Non-pigmented ciliary epithelial cell (primary cell): ENCODE data around the gene PLK4.
"Not testable (repeated sequence)": the region's sequence is repeated elsewhere in the genome, so short reads cannot be mapped to it uniquely, and the experiment has no call there.

ENCODE experiments used
- DNase-seq: peaks from one replicate; pipeline ENCODE4 v3.0.0-alpha.2; 2010; ENCODE audit warnings: low read depth

The PLK4 gene

DNA sequence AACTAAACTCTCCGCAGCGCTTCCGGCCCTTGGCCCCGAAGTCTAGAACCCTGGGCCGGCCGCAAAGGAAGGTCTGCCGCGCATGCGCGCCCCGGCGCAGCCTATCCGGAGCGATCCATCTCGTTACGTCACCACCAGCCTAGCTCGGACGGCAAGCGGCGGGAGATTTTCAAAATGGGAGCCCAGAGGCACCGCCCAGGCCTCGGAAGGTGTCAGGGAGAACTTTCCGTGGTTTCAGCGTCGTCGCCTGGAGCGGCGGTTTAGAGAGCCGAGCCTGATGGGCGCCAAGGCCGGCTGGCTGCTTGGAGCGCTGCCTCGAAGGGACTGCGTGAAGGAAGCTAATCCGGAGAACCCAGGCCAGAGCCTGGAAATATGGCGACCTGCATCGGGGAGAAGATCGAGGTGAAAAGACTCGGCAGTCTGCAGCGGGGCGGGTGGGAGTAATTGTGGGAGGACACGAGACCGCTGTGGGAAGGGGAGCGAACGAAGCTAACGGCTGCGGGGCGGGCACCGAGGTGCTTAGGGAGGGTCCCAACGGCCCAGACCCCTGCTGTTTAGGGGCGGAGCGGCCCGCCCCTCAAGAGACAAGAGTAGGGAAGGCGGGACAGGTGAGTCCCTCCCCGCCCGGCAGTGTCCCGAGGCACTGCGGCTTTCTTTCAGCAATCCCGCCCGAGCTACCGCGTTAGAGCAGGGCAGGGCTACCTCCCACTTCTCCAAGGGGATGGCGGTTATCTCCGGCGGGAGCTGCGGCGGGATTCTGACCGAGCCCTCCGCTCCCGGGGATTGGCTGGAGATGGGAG is at the start of gene PLK4:
TSS of gene PLK4 (plus strand) at position 131 of the 800 bp plus-strand sequence. CDS start at position 373, 242 bp downstream.
- peak; percentile 67 for DNase-seq

DNA sequence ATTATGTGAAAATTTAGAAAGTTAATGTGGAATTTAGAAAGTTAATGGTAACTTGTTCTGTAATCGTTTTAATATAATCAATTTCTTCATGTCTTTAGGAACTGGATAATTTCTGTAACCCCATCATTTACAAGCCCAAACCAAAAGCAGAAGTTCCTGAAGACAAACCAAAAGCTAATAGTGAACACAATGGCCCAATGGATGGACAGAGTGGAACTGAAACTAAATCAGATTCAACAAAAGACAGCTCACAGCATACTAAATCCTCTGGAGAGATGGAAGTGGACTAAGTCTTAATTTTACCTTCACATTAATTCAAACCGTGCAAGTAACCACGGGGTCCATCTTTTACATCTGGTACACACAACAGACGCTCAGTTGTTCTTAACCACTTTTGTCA is 48.1 kb upstream of the PLK4 start:
- no peak for DNase-seq

DNA sequence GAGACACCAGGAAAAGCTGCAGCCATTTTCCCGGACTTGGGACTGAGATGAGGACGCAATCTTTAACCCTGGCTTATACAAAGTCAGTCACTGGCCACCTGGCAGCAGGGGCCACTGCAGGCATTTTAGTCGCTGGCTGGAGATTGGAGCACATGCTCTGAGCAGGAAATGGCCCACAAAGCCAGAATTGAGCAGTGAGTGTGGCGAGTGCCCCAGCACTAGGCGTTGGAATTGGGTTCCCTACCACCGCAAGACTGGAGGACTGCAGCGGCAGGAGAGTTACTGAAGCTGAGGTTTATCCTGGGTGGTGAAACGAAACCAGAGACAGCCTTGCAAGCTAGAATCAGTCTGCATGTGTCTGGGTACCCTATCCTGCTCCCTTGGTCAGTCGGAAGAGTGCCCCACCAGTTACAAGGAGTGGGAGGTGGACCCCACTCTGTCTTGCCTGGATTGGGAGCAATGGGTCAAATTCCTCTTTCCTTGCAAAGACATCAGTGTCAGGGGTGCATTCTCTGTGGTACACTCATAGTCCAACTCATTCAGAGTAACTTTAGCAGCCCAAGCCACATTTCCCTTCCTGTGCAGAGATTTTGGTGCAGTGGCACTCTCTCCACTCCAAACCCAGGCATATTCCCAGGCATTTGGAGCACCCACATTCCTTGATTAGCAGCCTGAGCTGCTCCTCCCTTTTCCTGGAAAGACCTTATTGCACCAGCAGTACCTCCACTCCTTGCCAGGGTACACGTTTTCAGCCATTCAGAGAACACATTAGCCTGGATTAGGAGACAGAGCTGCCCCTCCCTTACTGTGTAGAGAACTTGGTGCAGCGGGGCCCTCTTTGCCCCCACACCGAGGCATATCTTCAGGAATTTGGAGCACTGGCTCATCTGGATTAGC is 36.7 kb upstream of the PLK4 start:
- no peak for DNase-seq

DNA sequence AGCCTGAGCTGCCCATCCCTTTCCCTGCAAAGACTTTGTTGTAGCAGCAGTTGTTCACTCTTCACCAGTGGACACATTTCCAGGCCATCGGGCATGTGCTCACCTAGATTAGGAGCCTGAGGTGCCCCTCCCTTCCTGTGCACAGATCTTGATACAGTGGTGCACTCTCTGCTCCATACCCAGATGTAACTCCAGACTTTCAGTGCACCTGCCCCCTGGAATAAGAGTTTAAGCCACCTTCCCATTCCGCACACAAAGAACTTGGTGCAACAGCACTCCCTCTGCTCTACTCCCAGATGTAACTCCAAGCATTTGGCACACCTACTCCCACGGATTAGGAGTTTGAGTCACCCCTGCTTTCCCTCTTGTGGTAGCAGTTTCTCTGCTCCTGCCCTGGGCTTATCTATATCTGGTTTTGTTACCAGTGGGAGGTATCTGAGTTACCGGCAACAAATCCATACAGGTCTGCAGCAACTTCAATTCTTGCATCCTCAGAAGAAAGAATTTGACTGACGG is 36.0 kb upstream of the PLK4 start:
- no peak for DNase-seq

DNA sequence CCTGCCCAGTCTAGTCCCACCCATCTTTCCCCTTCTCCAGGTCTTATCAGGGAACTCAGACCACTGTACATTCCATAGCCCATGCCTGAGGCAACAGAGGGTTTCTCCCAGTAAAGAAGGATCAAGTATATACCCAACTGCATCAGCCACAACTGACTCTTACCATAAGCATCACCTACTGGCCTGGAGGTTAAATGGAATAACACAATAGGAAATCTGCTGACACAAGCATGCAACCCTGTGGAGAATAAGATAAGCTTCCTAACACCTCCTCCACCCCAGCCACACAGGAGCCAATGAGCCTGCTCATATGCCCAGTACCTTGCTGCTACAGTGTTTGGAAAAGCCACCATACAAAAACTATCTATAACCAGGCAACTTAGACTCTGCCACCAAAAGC is 34.6 kb upstream of the PLK4 start:
- DNase-seq, result no peak

DNA sequence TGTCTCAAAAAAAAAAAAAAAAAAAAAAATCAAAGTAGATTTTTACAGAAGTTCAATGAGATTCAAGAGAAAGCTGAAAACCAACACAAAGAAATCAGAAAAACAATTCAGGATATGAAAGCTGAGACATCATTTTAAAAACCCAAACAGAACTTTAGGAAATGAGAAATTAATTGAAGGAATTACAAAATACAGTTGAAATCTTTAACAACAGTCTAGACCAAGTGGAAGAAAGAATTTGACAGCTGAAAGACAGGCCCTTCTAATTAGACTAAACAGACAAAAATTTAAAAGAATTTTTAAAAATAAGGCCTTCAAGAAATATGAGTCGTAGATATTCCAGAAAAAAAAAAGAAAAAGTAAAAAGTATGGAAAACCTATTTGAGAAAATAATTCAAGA is 33.9 kb upstream of the PLK4 start:
- no peak for DNase-seq

DNA sequence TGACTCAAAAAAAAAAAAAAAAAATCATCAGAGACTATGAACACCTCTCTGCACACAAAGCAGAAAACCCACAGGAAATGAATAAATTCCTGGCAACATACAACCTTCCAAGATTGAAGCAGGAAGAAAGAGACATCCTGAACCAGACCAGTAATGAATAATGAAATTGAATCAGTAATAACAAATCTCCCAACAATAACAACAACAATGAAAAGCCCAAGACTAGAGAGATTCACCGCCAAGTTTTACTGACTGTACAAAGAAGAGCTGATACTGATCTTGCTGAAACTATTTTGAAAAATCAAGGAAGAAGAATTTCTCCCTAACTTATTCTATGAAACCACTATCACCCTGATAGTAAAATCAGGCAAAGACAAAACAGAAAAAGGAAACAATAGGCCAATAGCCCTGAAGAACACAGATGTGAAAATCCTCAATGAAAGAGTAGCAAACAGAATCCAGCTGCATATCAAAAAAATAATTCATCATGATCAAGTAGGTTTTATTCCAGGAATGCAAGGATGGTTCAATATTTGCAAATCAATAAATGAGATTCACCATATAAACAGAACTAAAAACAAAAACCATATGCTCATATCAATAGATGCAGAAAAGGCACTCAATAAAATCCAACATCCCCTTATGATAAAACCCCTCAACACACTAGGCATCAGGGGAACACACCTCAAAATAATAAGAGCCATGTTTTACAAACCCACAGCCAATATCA is 31.0 kb upstream of the PLK4 start:
- no peak for DNase-seq

DNA sequence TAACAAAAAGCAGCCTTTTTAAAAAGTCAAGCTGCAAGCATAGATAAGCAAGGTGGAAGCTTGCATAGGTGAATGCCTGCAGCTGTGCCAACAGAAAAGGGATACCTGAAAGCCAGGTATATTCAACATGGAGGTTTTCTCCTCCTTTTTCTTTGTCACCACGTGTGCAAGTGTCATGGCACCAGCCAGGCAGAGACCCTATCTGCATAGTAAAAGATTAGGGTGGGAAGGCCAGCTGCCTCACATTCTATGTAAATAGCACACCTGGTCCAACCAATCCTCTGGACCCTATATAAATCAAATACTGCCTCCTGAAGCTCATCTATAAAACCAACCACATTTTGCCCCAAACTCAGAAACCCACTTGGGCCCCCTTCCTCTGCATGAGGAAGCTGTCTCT is 28.0 kb upstream of the PLK4 start:
- no peak for DNase-seq

DNA sequence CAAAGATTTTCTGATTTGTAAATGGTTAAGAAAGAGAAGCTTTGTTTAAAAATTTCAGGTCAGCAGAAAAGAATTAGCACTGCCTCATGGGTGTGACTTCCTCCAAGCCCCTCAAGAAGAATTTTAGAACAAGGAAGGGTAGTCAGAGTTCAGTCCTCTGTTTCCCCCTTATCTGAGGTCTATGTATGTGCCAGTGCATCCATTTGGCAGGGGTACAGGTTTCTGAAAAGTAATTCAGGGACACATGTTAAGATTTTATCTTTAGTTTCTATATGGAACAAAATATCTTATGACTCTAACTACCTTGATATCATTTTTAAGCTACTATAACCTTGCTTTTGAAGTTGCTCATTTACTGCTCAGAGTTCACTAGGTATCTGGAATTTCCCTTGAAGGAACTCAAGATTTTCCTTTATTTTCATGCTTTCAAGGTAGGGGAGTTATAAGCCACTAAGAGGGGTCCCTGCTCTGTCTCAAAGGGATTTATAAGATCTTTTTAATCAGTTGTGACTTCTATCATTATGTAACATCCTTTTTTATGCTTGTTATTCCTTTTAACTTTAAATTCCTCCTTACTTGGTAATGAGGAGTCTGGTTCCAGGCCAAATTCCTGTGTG is 24.4 kb upstream of the PLK4 start:
- no peak for DNase-seq

DNA sequence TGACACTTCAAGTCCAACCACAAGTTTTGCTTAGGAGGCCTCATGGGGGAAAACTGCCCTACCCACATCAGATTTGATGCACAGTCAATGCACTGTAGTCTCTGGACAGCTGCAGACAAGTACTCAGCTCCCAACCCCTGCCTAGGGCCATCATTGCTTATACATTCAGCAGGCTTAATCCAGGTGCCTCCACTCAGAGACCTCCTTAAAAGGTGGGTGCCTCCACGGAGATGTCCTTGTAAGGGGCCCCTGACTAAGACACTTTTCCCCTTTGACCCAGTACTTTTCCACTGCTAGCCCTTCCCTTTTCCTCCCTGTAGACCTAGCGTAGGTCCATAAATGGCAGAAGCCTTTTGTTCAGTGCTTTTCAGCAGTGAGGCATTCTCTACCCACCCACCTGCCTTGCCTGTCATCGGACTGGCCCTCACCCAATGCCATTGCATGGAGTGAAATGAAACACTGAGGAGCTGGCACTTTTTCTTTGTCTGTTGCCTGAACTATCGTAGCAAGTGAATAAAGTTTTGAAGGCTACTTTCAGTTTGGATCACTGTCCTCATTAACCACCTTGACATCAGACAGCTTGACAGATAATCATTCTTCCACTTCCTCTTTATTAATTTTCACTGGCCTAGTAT is 23.8 kb upstream of the PLK4 start:
- peak; percentile 87 for DNase-seq

DNA sequence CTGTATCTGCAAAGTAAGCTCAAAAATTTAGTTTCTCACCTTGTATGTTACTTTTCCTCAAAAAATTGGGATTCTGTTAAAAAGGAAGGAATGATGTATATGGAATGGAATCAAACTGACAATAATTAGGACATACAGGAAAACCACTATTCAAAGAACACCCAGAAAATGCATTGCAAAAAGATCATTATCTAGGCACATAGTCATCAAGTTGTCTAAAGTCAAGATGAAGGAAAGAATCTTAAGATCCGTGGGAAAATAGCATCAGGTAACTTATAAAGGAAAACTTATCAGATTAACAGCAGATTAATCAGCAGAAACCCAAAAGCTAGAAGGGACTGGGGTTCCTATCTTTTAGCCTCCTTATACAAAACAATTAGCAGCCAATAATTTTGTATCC is 23.1 kb upstream of the PLK4 start:
- DNase-seq, result no peak

DNA sequence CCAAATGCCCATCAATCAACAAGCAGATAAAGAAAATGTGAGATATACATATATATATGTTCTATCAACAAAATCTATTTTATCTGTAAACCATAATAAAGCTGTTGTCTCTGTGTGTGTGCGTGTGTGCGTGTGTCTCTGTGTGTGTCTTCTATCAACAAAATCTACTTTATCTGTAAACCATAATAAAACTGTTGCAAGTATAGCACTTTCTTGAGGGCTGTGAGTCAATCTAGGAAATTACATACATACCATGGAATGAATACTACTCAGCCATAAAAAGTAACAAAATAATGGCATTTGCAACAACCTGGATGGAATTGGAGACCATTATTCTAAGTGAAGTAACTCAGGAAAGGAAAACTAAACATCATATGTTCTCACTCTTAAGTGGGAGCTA is 12.5 kb upstream of the PLK4 start:
- no peak for DNase-seq

DNA sequence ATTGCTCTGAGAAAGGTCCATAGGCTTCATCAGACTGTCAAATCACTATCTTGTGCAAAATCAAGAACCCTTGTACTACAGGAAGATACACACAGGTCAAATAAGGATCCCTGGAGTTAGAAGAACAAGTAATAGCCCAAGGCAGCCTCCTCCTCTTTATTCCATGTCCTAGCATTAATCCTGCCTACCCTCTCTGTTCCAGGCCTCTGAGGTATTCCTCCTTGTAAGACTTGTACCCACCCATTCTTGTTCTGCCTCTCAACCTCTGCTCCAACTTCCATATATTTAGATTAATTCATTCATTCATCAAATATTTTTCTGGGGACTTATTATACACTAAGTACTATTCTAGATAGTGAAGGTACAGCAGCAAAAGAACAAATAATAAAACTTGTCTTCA is 10.4 kb upstream of the PLK4 start:
- no peak for DNase-seq

DNA sequence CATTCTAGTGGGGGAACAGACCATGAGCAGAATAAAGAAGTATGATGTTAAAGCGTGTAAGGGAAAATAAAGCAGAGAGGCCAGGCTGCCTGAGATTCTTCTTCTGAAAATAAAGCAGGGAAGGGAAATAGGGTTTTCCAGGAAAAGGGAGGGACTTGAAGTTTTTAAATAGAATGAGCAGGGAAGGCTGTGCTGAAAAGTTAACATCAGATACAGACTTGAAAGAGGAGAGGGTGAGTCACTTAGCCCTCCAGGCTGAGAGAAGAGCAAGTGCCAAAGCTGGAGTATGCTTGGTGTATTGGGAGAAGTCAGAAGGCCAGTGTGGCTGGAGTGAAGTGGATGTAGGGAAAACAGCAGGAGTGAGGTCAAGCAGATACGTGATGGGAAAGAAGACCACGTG is 10.0 kb upstream of the PLK4 start:
- peak; percentile 46 for DNase-seq

DNA sequence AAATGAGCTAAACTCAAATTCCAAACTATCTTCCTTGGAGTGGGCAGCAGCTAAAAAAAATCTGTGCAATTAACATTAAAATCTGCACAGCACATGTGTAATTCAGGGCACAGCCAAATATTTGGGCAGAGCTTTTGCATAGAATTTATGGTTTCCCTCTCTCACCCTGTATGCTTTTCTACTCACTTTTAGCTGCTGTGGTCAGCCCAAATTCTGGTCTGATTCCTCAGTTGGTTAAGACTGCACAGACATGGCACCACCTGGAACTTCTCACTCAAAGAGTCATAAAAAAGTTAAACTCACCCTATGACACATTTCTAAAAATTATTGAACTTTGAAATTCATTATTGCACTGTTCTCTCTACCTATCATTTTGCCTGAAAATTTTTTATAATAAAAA is 4.9 kb upstream of the PLK4 start:
- DNase-seq, result no peak

DNA sequence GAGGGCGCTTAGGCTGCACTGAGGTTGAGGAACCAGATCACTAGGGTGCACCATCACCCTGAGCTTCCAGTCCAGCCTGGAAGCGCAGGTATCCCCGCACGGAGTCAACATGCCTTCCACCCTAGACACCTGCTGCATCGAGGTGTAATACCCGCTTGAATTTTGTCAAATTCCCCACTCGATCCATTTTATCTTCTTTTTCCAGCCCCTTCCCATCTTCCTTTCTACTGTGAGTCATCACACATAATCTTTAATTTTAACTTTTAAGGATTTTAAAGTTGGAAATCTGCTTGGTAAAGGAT is 821 bp downstream of the PLK4 start:
- no peak for DNase-seq

DNA sequence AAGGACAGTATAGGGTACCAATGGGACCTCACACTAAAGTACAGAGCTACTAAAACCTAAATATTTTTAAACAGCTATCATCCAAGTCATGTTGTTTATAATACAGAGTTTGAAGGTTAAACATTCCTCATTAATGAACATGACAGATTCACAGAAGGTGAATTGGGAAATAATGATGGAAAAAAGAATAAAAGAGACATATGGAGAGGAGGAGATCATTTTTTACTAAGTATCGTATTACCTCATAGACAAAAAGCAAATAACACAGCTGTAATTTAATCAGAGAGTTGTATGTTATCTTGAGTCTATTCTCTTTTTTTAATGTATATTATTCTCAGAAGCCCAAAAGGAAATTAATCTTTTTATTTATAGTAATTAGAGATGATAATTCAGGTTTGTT is 7.9 kb downstream of the PLK4 start:
- DNase-seq, result no peak

DNA sequence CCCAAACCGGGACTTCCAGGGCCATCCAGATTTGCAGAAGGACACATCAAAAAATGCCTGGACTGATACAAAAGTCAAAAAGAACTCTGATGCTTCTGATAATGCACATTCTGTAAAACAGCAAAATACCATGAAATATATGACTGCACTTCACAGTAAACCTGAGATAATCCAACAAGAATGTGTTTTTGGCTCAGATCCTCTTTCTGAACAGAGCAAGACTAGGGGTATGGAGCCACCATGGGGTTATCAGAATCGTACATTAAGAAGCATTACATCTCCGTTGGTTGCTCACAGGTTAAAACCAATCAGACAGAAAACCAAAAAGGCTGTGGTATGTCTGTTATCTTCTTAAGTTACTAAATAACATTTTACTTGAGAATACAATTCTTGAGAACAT is 9.2 kb downstream of the PLK4 start:
- DNase-seq, result no peak

DNA sequence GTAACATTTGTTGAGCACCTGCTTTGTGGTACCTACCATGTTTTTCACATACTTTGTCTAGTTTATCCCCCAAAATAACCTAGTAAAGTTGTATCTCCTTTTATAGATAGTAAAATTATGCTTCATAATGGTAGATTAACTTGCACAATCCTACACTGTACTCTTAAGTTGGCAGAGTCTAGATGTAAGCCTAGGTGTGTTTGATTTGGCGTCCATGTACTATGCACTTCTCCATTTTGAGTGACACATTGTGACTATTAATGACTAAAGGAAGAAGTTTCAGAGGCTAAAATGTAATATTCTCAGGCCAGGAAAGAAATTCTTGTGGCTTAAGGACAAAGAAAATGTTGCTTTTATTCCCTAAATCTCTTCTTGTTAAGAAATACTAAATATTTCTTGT is 15.4 kb downstream of the PLK4 start:
- no peak for DNase-seq

DNA sequence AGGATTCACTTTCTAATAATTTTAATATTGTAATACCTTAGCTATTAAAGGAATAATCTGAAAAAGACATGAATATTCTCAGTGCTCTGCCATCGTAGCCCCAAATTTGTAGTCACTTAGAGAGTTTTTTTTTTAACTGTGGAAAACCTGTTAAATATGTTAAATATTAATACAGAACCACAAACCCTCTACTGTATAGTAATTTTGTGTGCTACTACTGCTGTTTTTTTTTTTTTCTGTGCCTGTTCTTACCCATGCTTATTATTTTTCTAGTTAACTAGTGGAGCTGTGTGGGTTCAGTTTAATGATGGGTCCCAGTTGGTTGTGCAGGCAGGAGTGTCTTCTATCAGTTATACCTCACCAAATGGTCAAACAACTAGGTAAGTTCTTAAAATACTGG is 15.8 kb downstream of the PLK4 start:
- no peak for DNase-seq

DNA sequence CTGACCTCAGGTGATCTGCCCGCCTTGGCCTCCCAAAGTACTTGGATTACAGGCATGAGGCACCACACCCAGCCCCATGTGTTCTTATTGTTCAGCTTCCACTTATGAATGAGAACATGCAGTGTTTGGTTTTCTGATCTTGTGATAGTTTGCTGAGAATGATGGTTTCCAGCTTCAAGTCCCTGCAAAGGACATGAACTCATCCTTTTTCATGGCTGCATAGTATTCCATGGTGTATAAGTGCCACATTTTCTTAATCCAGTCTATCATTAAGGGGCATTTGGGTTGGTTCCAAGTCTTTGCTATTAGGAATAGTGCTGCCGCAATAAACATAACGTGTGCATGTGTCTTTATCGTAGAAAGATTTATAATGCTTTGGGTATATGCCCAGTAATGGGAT is 19.0 kb downstream of the PLK4 start:
- not testable (repeated sequence) for DNase-seq

DNA sequence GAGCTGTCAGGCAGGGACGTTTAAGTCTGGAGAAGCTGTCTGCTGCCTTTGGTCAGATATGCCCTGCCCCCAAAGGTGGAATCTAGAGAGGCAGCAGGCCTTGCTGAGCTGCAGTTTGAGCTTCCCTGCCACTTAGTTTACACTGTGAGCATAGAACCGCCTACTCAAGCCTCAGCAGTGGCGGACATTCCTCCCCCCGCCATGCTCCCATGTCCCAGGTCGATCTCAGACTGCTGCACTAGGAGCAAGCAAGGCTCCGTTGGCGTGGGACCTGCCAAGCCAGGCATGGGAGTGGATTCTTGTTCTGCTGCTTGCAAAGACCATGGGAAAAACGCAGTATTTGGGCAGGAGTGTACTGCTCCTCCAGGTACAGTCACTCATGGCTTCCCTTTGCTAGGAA is 24.3 kb downstream of the PLK4 start:
- no peak for DNase-seq
